ENCODE data around the gene CPNE8.

- TF ChIP-seq EZH2 (IDR thresholded peaks at IDR 0.05; ENCODE audit: insufficient read depth, poor library complexity, severe bottlenecking) (no peak), EZH2phosphoT487 (IDR thresholded peaks at IDR 0.05; ENCODE audit: insufficient read depth, low read depth) (no peak)
Observed at GRCh38 chr12:38721611-38722252, 183.7 kb downstream of the CPNE8 start.

Measured in GM23248 (cell line).